ENCODE measurements around the gene FRMD6. TPM values are rescaled to one million over a fixed set of nuclear protein-coding genes. Genes with fewer than 3 reads are reported as not detected.

Gene FRMD6
- total RNA-seq, 1 experiment from 2014 or later, result 11.4 TPM

DNA sequence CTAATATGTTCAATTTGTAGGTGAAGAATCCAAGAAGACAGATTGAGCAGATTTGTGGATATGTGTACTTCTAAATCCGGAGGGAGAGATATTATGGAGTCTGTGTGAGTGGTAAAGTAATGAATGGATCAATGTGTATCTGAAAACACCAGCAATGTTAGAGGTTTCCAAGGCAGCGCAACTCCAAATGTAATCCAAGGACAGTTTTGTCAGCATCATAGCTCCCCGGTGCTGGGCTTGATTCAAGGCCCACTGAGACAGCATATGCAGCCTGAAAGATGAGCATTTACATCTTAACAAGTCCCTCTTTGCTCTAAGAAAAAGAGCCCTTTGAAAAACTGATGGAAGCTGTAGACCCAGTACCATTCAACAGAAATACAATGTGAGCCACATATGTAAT is 38.3 kb upstream of the FRMD6 start:
- H2AFZ ChIP-seq (ENCODE audit: low read depth, low read length, poor library complexity, severe bottlenecking), result no peak overlapping the region
- ChIA-PET RAD21 (ENCODE audit: low non-redundant PET in 1 of 2, low total read pairs in 2 of 2, uncharacterized antibody in 2 of 2, unreplicated experiment in 2 of 2) (no interaction called here), POLR2A (no interaction called here), CTCF (interaction anchor here (1.1 kb wide), 1 partner anchor 29 kb away, joined by 4 read pairs; no protein-coding TSS in a partner anchor)
- H3K79me2 ChIP-seq (ENCODE audit: insufficient read depth, low read length), result no peaks in the 10 kb centered on the region
- H3K36me3 ChIP-seq (ENCODE audit: control insufficient read depth in 1 of 2, insufficient read depth in 2 of 2, low read length in 2 of 2), result no peaks in the 10 kb centered on the region
- no peak for DNase-seq (ENCODE audit: low read depth, low spot score)
- no peaks in the 10 kb centered on the region for H3K9me3 ChIP-seq (ENCODE audit: control insufficient read depth in 1 of 2, insufficient read depth in 1 of 2, low read depth in 1 of 2, low read length in 2 of 2)
- H3K4me2 ChIP-seq (ENCODE audit: low read length), result no peak overlapping the region
- no peaks in the 10 kb centered on the region for H4K20me1 ChIP-seq (ENCODE audit: insufficient read depth)
- no peak for ATAC-seq
- no peak overlapping the region for H3K4me3 ChIP-seq (replicated peaks in 1 of 2; ENCODE audit: low read depth in 1 of 2, low read length in 2 of 2)
- TF ChIP-seq, protein P1, sequence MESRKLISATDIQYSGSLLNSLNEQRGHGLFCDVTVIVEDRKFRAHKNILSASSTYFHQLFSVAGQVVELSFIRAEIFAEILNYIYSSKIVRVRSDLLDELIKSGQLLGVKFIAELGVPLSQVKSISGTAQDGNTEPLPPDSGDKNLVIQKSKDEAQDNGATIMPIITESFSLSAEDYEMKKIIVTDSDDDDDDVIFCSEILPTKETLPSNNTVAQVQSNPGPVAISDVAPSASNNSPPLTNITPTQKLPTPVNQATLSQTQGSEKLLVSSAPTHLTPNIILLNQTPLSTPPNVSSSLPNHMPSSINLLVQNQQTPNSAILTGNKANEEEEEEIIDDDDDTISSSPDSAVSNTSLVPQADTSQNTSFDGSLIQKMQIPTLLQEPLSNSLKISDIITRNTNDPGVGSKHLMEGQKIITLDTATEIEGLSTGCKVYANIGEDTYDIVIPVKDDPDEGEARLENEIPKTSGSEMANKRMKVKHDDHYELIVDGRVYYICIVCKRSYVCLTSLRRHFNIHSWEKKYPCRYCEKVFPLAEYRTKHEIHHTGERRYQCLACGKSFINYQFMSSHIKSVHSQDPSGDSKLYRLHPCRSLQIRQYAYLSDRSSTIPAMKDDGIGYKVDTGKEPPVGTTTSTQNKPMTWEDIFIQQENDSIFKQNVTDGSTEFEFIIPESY (IDR thresholded peaks at IDR 0.05; ENCODE audit: extremely low read depth, insufficient replicate concordance, low read length), result no peak
- no peak for TF ChIP-seq EZH2phosphoT487 (IDR thresholded peaks at IDR 0.05; ENCODE audit: borderline replicate concordance)
- TF ChIP-seq SRF (IDR thresholded peaks at IDR 0.05; ENCODE audit: low read depth), result no peak
- intact Hi-C loops (cut with micrococcal nuclease), result no loop called here
- peaks cover 13 to 18% of the 10 kb centered on the region in 2 experiments for H3K4me1 ChIP-seq (ENCODE audit: control insufficient read depth in 1 of 2, insufficient read depth in 2 of 2, low read length in 2 of 2)
- no peaks in the 10 kb centered on the region for H3K27me3 ChIP-seq (ENCODE audit: insufficient read depth, low read length)
- no peaks in the 10 kb centered on the region for H3K9me2 ChIP-seq (ENCODE audit: insufficient read depth)
- BruUV-seq (replicated peaks), result no TSS peak
- no peak overlapping the region for H3K9ac ChIP-seq (ENCODE audit: low read length)
- no peak overlapping the region for H3K27ac ChIP-seq (ENCODE audit: low read depth, low read length)

DNA sequence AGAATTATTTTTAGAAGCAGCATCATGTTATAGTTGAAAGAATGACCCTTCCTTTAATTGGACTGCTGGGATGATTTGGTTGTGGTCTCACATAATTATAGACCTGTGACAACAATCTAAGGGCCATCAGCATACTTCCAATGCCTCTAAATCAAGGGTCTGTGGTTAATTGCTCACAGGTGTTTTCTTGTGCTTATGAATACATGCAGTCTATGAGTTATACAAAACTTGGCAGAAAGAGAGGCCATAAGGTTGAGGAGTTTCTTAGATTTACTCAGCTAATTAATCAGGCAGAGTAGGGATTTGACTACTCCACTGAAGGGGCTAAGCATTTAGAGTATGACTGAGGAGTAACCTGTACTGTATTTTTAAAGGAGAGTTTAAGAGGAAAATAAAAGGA is 37.0 kb upstream of the FRMD6 start:
- no peak overlapping the region for H3K27ac ChIP-seq (ENCODE audit: low read depth, low read length)
- ATAC-seq (no peak), DNase-seq (ENCODE audit: low read depth, low spot score) (no peak)
- RAD21 ChIA-PET (ENCODE audit: low non-redundant PET in 1 of 2, low total read pairs in 2 of 2, uncharacterized antibody in 2 of 2, unreplicated experiment in 2 of 2), result no interaction called here
- H2AFZ ChIP-seq (ENCODE audit: low read depth, low read length, poor library complexity, severe bottlenecking), result no peak overlapping the region
- POLR2A ChIA-PET, result no interaction called here
- BruUV-seq (replicated peaks), result no TSS peak
- H3K4me2 ChIP-seq (ENCODE audit: low read length), result no peak overlapping the region
- H3K36me3 ChIP-seq (ENCODE audit: control insufficient read depth in 1 of 2, insufficient read depth in 2 of 2, low read length in 2 of 2), result no peaks in the 10 kb centered on the region
- H3K79me2 ChIP-seq (ENCODE audit: insufficient read depth, low read length), result no peaks in the 10 kb centered on the region
- no peaks in the 10 kb centered on the region for H4K20me1 ChIP-seq (ENCODE audit: insufficient read depth)
- no peaks in the 10 kb centered on the region for H3K9me3 ChIP-seq (ENCODE audit: control insufficient read depth in 1 of 2, insufficient read depth in 1 of 2, low read depth in 1 of 2, low read length in 2 of 2)
- H3K4me1 ChIP-seq (ENCODE audit: control insufficient read depth in 1 of 2, insufficient read depth in 2 of 2, low read length in 2 of 2), result peaks cover 13 to 18% of the 10 kb centered on the region in 2 experiments
- no peaks in the 10 kb centered on the region for H3K27me3 ChIP-seq (ENCODE audit: insufficient read depth, low read length)
- no peak overlapping the region for H3K4me3 ChIP-seq (replicated peaks in 1 of 2; ENCODE audit: low read depth in 1 of 2, low read length in 2 of 2)
- CTCF ChIA-PET, result no interaction called here
- H3K9me2 ChIP-seq (ENCODE audit: insufficient read depth), result no peaks in the 10 kb centered on the region
- H3K9ac ChIP-seq (ENCODE audit: low read length), result no peak overlapping the region
- intact Hi-C loops (cut with micrococcal nuclease), result no loop called here
- TF ChIP-seq ELF1 (IDR thresholded peaks at IDR 0.05; ENCODE audit: borderline replicate concordance, low read depth) (no peak), SP1 (IDR thresholded peaks at IDR 0.05; ENCODE audit: low read depth) (no peak), SIN3A (IDR thresholded peaks at IDR 0.05; ENCODE audit: low read depth) (no peak), FOSL1 (IDR thresholded peaks at IDR 0.05; ENCODE audit: low read depth) (no peak), EZH2phosphoT487 (IDR thresholded peaks at IDR 0.05; ENCODE audit: borderline replicate concordance) (no peak), POLR2AphosphoS5 (IDR thresholded peaks at IDR 0.05; ENCODE audit: low read depth, low read length) (no peak), CEBPB (IDR thresholded peaks at IDR 0.05; ENCODE audit: low read depth) (no peak), RAD21 (IDR thresholded peaks at IDR 0.05; ENCODE audit: low read depth) (no peak), JUND (IDR thresholded peaks at IDR 0.05) (no peak), ZNF274 (IDR thresholded peaks at IDR 0.05; ENCODE audit: low read depth, low read length) (no peak), TCF7L2 (IDR thresholded peaks at IDR 0.05; ENCODE audit: borderline replicate concordance, extremely low read depth, insufficient read depth, insufficient read length) (no peak), CBX3 (IDR thresholded peaks at IDR 0.05; ENCODE audit: low read depth) (no peak), POLR2A (IDR thresholded peaks at IDR 0.05; ENCODE audit: borderline replicate concordance, extremely low read depth, insufficient read depth, insufficient read length) (no peak), EGR1 (IDR thresholded peaks at IDR 0.05; ENCODE audit: low read depth) (no peak)
- TF ChIP-seq, protein P2, sequence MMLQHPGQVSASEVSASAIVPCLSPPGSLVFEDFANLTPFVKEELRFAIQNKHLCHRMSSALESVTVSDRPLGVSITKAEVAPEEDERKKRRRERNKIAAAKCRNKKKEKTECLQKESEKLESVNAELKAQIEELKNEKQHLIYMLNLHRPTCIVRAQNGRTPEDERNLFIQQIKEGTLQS (IDR thresholded peaks at IDR 0.05), result no peak
- TF ChIP-seq, protein P3, sequence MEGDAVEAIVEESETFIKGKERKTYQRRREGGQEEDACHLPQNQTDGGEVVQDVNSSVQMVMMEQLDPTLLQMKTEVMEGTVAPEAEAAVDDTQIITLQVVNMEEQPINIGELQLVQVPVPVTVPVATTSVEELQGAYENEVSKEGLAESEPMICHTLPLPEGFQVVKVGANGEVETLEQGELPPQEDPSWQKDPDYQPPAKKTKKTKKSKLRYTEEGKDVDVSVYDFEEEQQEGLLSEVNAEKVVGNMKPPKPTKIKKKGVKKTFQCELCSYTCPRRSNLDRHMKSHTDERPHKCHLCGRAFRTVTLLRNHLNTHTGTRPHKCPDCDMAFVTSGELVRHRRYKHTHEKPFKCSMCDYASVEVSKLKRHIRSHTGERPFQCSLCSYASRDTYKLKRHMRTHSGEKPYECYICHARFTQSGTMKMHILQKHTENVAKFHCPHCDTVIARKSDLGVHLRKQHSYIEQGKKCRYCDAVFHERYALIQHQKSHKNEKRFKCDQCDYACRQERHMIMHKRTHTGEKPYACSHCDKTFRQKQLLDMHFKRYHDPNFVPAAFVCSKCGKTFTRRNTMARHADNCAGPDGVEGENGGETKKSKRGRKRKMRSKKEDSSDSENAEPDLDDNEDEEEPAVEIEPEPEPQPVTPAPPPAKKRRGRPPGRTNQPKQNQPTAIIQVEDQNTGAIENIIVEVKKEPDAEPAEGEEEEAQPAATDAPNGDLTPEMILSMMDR (IDR thresholded peaks at IDR 0.05 in 2 of 3, conservative IDR thresholded peaks at IDR 0.05 in 1 of 3; ENCODE audit: borderline replicate concordance in 1 of 3, insufficient read depth in 1 of 3, low read depth in 2 of 3, low read length in 2 of 3), result no peak

Measured in HCT116 (cell line).